ENCODE results near the gene NMNAT1. TPM values are rescaled to one million over a fixed set of nuclear protein-coding genes. Genes with fewer than 3 reads are reported as not detected.

The NMNAT1 gene
- total and polyA plus RNA-seq, 2 of the 8 experiments (the other 6 are each of a cell fraction or from before 2014, with no cell fraction given), result 2.0 to 2.5 TPM

DNA sequence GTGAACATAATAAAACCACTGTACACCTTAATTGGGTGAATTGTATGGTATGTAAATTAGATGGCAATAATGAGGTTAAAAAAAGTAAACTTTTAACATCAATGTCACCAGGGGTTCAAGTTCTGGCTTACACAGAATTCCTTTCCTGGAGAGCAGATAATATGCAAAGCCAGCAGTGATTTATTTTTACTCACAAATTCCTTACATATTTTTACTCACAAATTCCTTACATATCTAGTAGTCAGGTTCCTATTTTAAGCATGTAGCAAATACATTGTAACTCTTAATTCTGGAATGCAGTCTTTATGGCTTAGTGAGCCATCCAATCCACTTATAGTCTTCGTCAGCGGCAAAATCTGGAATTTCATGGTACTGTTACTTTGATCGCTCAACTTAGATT lies 88.2 kb downstream of the NMNAT1 start:
- H4K91ac ChIP-seq (replicated peaks; ENCODE audit: insufficient read length, low read length), result no peak overlapping the region
- H4K8ac ChIP-seq (ENCODE audit: extremely low read depth, insufficient read depth, low read length), result no peak overlapping the region
- H3K56ac ChIP-seq (replicated peaks; ENCODE audit: insufficient read length, low read depth, low read length), result no peak overlapping the region
- H3K14ac ChIP-seq (ENCODE audit: insufficient read length), result no peak overlapping the region
- ChIA-PET POLR2A (ENCODE audit: partially characterized antibody) (no interaction called here), CTCF (ENCODE audit: partially characterized antibody) (interaction anchor here (0.7 kb wide), 1 partner anchor 26 kb away, joined by 3 read pairs; no protein-coding TSS in a partner anchor)
- H3K36me3 ChIP-seq (ENCODE audit: control insufficient read depth in 2 of 4, insufficient read depth in 4 of 4, low read length in 3 of 4), result peaks cover 0 to 3% (median under 1%) of the 10 kb centered on the region in 4 experiments; a peak in 2 of 8 replicates
- H3K23me2 ChIP-seq (ENCODE audit: low read depth, low read length), result peaks cover 9% of the 10 kb centered on the region
- H3K4me1 ChIP-seq (replicated peaks in 1 of 4; ENCODE audit: control insufficient read depth in 3 of 4, insufficient read depth in 4 of 4, low read length in 3 of 4), result peaks cover 0 to 3% (median 0%) of the 10 kb centered on the region in 4 experiments; a peak in 2 of 7 replicates
- 97% methylated on average over 3 of the region's 3 CpGs; no CpG with 5 or more reads in 1 of the 2 experiments for WGBS, 2 experiments (ENCODE audit: extremely low coverage in 1 of 2, insufficient coverage in 1 of 2, insufficient read length in 1 of 2, insufficient replicate concordance in 2 of 2, low coverage in 1 of 2, low lambda C conversion rate in 2 of 2, missing lambda C conversion rate in 1 of 2)
- peaks cover 0 to 28% of the 10 kb centered on the region in 2 experiments; a peak in 3 of 4 replicates for H3K79me2 ChIP-seq (ENCODE audit: control insufficient read depth in 1 of 2, insufficient read depth in 2 of 2, low read length in 2 of 2)
- H3K27me3 ChIP-seq (replicated peaks in 1 of 4; ENCODE audit: control insufficient read depth in 3 of 4, extremely low read depth in 1 of 4, insufficient read depth in 3 of 4, low read length in 3 of 4), result no peaks in the 10 kb centered on the region
- H3K4ac ChIP-seq (replicated peaks; ENCODE audit: insufficient read length, low read depth, low read length), result no peak overlapping the region
- peaks cover 0 to 4% of the 10 kb centered on the region in 2 experiments; a peak in 1 of 4 replicates for H3K9me3 ChIP-seq (ENCODE audit: insufficient read depth in 2 of 2, low read depth in 1 of 2, low read length in 1 of 2)
- H4K20me1 ChIP-seq (replicated peaks in 1 of 2; ENCODE audit: control insufficient read depth in 1 of 2, insufficient read depth in 2 of 2, low read length in 2 of 2), result no peaks in the 10 kb centered on the region
- no peak overlapping the region for H3K27ac ChIP-seq (ENCODE audit: low read depth, low read length)
- H3K4me2 ChIP-seq (ENCODE audit: insufficient read depth in 1 of 2, low read depth in 2 of 2, low read length in 2 of 2), result no peak overlapping the region
- no peak overlapping the region for H2BK120ac ChIP-seq (replicated peaks; ENCODE audit: low read depth, low read length)
- H3K4me3 ChIP-seq (ENCODE audit: extremely low read depth in 1 of 4, insufficient read depth in 2 of 4, low read depth in 3 of 4, low read length in 4 of 4), result no peak overlapping the region
- H3K23ac ChIP-seq (ENCODE audit: insufficient read length), result no peak overlapping the region
- H4K5ac ChIP-seq (ENCODE audit: insufficient read length, low read depth, low read length), result no peak overlapping the region
- no peak overlapping the region for H2BK20ac ChIP-seq (ENCODE audit: low read length)
- no peak overlapping the region for H2BK12ac ChIP-seq (ENCODE audit: low read depth, low read length)
- no peak overlapping the region for H2BK15ac ChIP-seq (ENCODE audit: low read length)
- no peak overlapping the region for H2AK5ac ChIP-seq (ENCODE audit: low read depth, low read length)
- DNase-seq (ENCODE audit: low read depth in 1 of 2, low spot score in 2 of 2), result no peak
- H3K9ac ChIP-seq (replicated peaks in 1 of 4; ENCODE audit: extremely low read depth in 1 of 4, low read depth in 3 of 4, low read length in 3 of 4), result no peak overlapping the region
- no peak overlapping the region for H2BK5ac ChIP-seq (ENCODE audit: low read depth, low read length)
- H2AFZ ChIP-seq (ENCODE audit: low read length), result no peak overlapping the region
- no peaks in the 10 kb centered on the region for H3K79me1 ChIP-seq (ENCODE audit: low read depth, low read length)
- no peak for TF ChIP-seq ZNF274 (IDR thresholded peaks at IDR 0.05; ENCODE audit: borderline replicate concordance, extremely low read depth, low read length)
- no peak for TF ChIP-seq CHD1 (IDR thresholded peaks at IDR 0.05; ENCODE audit: low read depth, low read length)
- TF ChIP-seq SP1 (IDR thresholded peaks at IDR 0.05; ENCODE audit: low read depth, low read length), result no peak
- no peak overlapping the region for H3K18ac ChIP-seq (ENCODE audit: extremely low read depth, low read length)
- FAIRE-seq, result no peak

Measured in H1 (cell line).